WTC11 (cell line): Measurements from ENCODE around the gene UBXN11. TPM values are rescaled to one million over a fixed set of nuclear protein-coding genes. Genes with fewer than 3 reads are reported as not detected.

Source experiments
- ATAC-seq: fragments of 200-7000 bp; cut with Tn5 transposase; 2 replicates; pipeline ENCODE4 v1.10.0; 2021; ENCODE audit warnings: mild to moderate bottlenecking, moderate library complexity
- CTCF ChIA-PET: fragments of 300-600 bp; sonication (Branson Sonifier 250); formaldehyde crosslinking; loops from one replicate; lab custom pipeline; 2021; ENCODE audit warnings: antibody characterized with exemption; lab: Charles Lee
- POLR2A ChIA-PET: fragments of 350-600 bp; sonication (Branson Sonifier 250); formaldehyde crosslinking; loops from one replicate; lab custom pipeline; 2021; ENCODE audit warnings: antibody characterized with exemption; lab: Charles Lee
- DNase-seq: peaks from one replicate; pipeline ENCODE4 v3.0.0; 2021; ENCODE audit warnings: low spot score
- H3K27ac Mint-ChIP-seq: 2 replicates; pipeline ENCODE4 v1.8.0; 2021; ENCODE audit warnings: mixed read lengths
- H3K27me3 Mint-ChIP-seq: 2 replicates; pipeline ENCODE4 v1.8.0; 2021; ENCODE audit warnings: low read depth, mild to moderate bottlenecking, moderate library complexity, mixed read lengths
- H3K36me3 Mint-ChIP-seq: 2 replicates; pipeline ENCODE4 v1.8.0; 2021; ENCODE audit warnings: mixed read lengths
- H3K4me1 Mint-ChIP-seq: 2 replicates; pipeline ENCODE4 v1.8.0; 2022; ENCODE audit warnings: mixed read lengths
- H3K4me3 Mint-ChIP-seq: 2 replicates; pipeline ENCODE4 v1.8.0; 2021; ENCODE audit warnings: mild to moderate bottlenecking, moderate library complexity, mixed read lengths
- H3K9me3 Mint-ChIP-seq: 2 replicates; pipeline ENCODE4 v1.8.0; 2021; ENCODE audit warnings: mixed read lengths
- AFF4 ChIP-seq: sonication (generic); formaldehyde crosslinking; IDR thresholded peaks from 2 replicates; pipeline ENCODE4 v1.8.1; 2023; ENCODE audit warnings: mild to moderate bottlenecking, missing genetic modification reagents, borderline replicate concordance
- ETV6 ChIP-seq: sonication (generic); formaldehyde crosslinking; IDR thresholded peaks from 2 replicates; pipeline ENCODE4 v1.8.1; 2022; ENCODE audit warnings: mild to moderate bottlenecking, missing genetic modification reagents
- FOXK1 ChIP-seq: sonication (generic); formaldehyde crosslinking; IDR thresholded peaks from 2 replicates; pipeline ENCODE4 v1.8.0; 2022; ENCODE audit warnings: mild to moderate bottlenecking, moderate library complexity, missing genetic modification reagents
- FOXP1 ChIP-seq: sonication (generic); formaldehyde crosslinking; IDR thresholded peaks from 2 replicates; pipeline ENCODE4 v1.8.0; 2022; ENCODE audit warnings: missing genetic modification reagents, mild to moderate bottlenecking, moderate library complexity, borderline replicate concordance
- JUN ChIP-seq: sonication (generic); formaldehyde crosslinking; IDR thresholded peaks from 2 replicates; pipeline ENCODE4 v1.8.0; 2023; ENCODE audit warnings: mild to moderate bottlenecking, missing genetic modification reagents
- KAT7 ChIP-seq: sonication (generic); formaldehyde crosslinking; IDR thresholded peaks from 2 replicates; pipeline ENCODE4 v1.8.1; 2023; ENCODE audit warnings: missing genetic modification reagents, mild to moderate bottlenecking, borderline replicate concordance
- NR1H2 ChIP-seq: sonication (generic); formaldehyde crosslinking; IDR thresholded peaks from 2 replicates; pipeline ENCODE4 v1.9.0; 2021; ENCODE audit warnings: mild to moderate bottlenecking, moderate library complexity, missing genetic modification reagents
- NR2C2 ChIP-seq: sonication (generic); formaldehyde crosslinking; IDR thresholded peaks from 2 replicates; pipeline ENCODE4 v1.8.0; 2022; ENCODE audit warnings: mild to moderate bottlenecking, missing genetic modification reagents
- ZNF317 ChIP-seq: sonication (generic); formaldehyde crosslinking; IDR thresholded peaks from 2 replicates; pipeline ENCODE4 v1.8.1; 2023; ENCODE audit warnings: low read depth, mild to moderate bottlenecking, moderate library complexity, missing genetic modification reagents, borderline replicate concordance
- total RNA-seq: library from RNA; stranded (reverse); gene quantifications from 3 replicates; pipeline ENCODE4 v1.2.3, GENCODE V29; 2021
- TF ChIP-seq, protein P1 (sequence below): fragments of 250-450 bp; sonication (Bioruptor Pico); IDR thresholded peaks from 2 replicates; pipeline ENCODE4 v2.1.2; 2022; ENCODE audit warnings: mild to moderate bottlenecking, moderate library complexity
- TF ChIP-seq, protein P2 (sequence below): fragments of 200-600 bp; IDR thresholded peaks from 2 replicates; pipeline ENCODE4 v1.8.0; 2022; ENCODE audit warnings: antibody characterized with exemption
- TF ChIP-seq, protein P3 (sequence below): sonication (generic); formaldehyde crosslinking; conservative IDR thresholded peaks from 2 replicates; pipeline ENCODE4 v1.8.1; 2022; ENCODE audit warnings: mild to moderate bottlenecking, missing genetic modification reagents
- TF ChIP-seq, protein P4 (sequence below): fragments of 250-450 bp; sonication (Bioruptor Pico); IDR thresholded peaks from 2 replicates; pipeline ENCODE4 v1.9.0; 2021; ENCODE audit warnings: moderate library complexity, mild to moderate bottlenecking, inconsistent platforms, borderline replicate concordance

The UBXN11 gene
- total RNA-seq, 1 experiment from 2014 or later = 14.1 TPM

- CTCF ChIA-PET = interaction anchor here (0.6 to 11.1 kb wide), 69 partner anchors 9 to 601 kb away, joined by 3 to 306 read pairs (median 5); partner anchors contain the start of genes CATSPER4, CD52, CEP85 and CNKSR1
- TF ChIP-seq, protein P1, sequence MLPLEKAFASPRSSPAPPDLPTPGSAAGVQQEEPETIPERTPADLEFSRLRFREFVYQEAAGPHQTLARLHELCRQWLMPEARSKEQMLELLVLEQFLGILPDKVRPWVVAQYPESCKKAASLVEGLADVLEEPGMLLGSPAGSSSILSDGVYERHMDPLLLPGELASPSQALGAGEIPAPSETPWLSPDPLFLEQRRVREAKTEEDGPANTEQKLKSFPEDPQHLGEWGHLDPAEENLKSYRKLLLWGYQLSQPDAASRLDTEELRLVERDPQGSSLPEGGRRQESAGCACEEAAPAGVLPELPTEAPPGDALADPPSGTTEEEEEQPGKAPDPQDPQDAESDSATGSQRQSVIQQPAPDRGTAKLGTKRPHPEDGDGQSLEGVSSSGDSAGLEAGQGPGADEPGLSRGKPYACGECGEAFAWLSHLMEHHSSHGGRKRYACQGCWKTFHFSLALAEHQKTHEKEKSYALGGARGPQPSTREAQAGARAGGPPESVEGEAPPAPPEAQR (CRISPR knock-in tag) = no peak
- TF ChIP-seq, protein P2, sequence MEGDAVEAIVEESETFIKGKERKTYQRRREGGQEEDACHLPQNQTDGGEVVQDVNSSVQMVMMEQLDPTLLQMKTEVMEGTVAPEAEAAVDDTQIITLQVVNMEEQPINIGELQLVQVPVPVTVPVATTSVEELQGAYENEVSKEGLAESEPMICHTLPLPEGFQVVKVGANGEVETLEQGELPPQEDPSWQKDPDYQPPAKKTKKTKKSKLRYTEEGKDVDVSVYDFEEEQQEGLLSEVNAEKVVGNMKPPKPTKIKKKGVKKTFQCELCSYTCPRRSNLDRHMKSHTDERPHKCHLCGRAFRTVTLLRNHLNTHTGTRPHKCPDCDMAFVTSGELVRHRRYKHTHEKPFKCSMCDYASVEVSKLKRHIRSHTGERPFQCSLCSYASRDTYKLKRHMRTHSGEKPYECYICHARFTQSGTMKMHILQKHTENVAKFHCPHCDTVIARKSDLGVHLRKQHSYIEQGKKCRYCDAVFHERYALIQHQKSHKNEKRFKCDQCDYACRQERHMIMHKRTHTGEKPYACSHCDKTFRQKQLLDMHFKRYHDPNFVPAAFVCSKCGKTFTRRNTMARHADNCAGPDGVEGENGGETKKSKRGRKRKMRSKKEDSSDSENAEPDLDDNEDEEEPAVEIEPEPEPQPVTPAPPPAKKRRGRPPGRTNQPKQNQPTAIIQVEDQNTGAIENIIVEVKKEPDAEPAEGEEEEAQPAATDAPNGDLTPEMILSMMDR = peak; percentile 61
- TF ChIP-seq FOXP1 (CRISPR knock-in tag) = 0 out of 2 replicates have a peak, but pooled peaks have one; percentile 59
- ATAC-seq (peak; percentile 54), DNase-seq (peak; percentile 89)
- Mint-ChIP-seq H3K4me1 (peaks cover 44% of the 10 kb centered on the region), H3K27me3 (no peaks in the 10 kb centered on the region; the same call in 1 of the 2 replicates), H3K27ac (no peak overlapping the region), H3K36me3 (no peaks in the 10 kb centered on the region), H3K4me3 (no peak overlapping the region), H3K9me3 (no peaks in the 10 kb centered on the region)
- POLR2A ChIA-PET = interaction anchor here (0.6 to 1.8 kb wide), 7 partner anchors 10 to 194 kb away, joined by 3 to 8 read pairs (median 4); partner anchors contain the start of gene LIN28A
Observed at GRCh38 chr1:26285366-26286063, 20.9 kb downstream of the UBXN11 start.

GRCh38 chr1:26284597-26285347, 21.7 kb downstream of the UBXN11 start:
- no peaks in the 10 kb centered on the region; the same call in 1 of the 2 replicates for H3K27me3 Mint-ChIP-seq
- CTCF ChIA-PET = interaction anchor here (0.6 to 11.1 kb wide), 54 partner anchors 9 to 580 kb away, joined by 3 to 306 read pairs (median 5); partner anchors contain the start of genes CATSPER4, CD52, CEP85 and CNKSR1
- H3K36me3 Mint-ChIP-seq = no peaks in the 10 kb centered on the region
- DNase-seq (peak; percentile 86), ATAC-seq (peak; percentile 54)
- TF ChIP-seq NR1H2 (CRISPR knock-in tag) (no peak), ZNF317 (CRISPR knock-in tag) (no peak)
- TF ChIP-seq, protein P3, sequence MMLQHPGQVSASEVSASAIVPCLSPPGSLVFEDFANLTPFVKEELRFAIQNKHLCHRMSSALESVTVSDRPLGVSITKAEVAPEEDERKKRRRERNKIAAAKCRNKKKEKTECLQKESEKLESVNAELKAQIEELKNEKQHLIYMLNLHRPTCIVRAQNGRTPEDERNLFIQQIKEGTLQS = no peak
- TF ChIP-seq, protein P2 = peak; percentile 86
- peak overlapping the region; percentile 81 for H3K27ac Mint-ChIP-seq
- H3K4me3 Mint-ChIP-seq = no peak overlapping the region
- no peaks in the 10 kb centered on the region for H3K9me3 Mint-ChIP-seq
- H3K4me1 Mint-ChIP-seq = peaks cover 37% of the 10 kb centered on the region
- POLR2A ChIA-PET = interaction anchor here (1.4 to 1.8 kb wide), 5 partner anchors 9 to 132 kb away, joined by 4 to 8 read pairs (median 5); partner anchors contain the start of gene LIN28A

GRCh38 chr1:26283871-26284596, 22.4 kb downstream of the UBXN11 start:
- Mint-ChIP-seq H3K27ac (no peak overlapping the region), H3K36me3 (no peaks in the 10 kb centered on the region), H3K9me3 (no peaks in the 10 kb centered on the region), H3K4me3 (no peak overlapping the region), H3K27me3 (no peaks in the 10 kb centered on the region; the same call in 1 of the 2 replicates), H3K4me1 (peaks cover 41% of the 10 kb centered on the region)
- no peak for ATAC-seq
- CTCF ChIA-PET = interaction anchor here (0.8 to 11.1 kb wide), 25 partner anchors 9 to 248 kb away, joined by 3 to 306 read pairs (median 12); partner anchors contain the start of genes CATSPER4, CD52, CEP85 and DHDDS
- no peak for DNase-seq
- TF ChIP-seq NR1H2 (CRISPR knock-in tag) (no peak), KAT7 (CRISPR knock-in tag) (no peak), NR2C2 (CRISPR knock-in tag) (no peak), ETV6 (CRISPR knock-in tag) (no peak), JUN (no peak), AFF4 (no peak), FOXK1 (CRISPR knock-in tag) (no peak)
- TF ChIP-seq, protein P4, sequence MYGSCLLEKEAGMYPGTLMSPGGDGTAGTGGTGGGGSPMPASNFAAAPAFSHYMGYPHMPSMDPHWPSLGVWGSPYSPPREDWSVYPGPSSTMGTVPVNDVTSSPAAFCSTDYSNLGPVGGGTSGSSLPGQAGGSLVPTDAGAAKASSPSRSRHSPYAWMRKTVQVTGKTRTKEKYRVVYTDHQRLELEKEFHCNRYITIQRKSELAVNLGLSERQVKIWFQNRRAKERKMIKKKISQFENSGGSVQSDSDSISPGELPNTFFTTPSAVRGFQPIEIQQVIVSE (CRISPR knock-in tag) = no peak
- POLR2A ChIA-PET = no interaction called here
